GM21360 (cell line): ENCODE data around the gene MTUS2.
"Not testable (repeated sequence)": the region's sequence is repeated elsewhere in the genome, so short reads cannot be mapped to it uniquely, and the experiment has no call there.

Experiments used
- ATAC-seq: cut with Tn5 transposase; IDR thresholded peaks from one replicate; pipeline ENCODE4 v1.9.1; 2021; ENCODE audit warnings: mild to moderate bottlenecking, moderate library complexity; ENCODE audit not compliant: unreplicated experiment

Gene MTUS2

DNA sequence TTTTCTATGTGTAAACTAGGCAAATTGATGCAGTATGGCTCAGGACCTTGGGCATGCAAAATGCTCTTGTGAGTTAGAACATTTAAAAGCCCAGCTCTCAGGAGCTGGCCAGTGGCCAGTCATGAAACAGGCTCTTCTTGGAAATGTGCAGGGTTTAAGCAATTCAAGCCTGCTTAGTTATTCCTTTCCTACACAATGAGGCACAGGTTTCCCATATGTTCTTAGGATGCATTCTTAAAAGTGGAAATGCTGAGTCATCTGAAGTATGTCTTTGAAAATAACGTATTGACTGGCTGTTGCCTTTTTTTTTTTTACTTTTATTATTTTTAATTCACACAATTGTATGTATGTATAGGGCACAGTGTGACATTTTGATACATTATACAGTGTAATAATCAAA, 474.7 kb downstream of the MTUS2 start:
- ATAC-seq = no peak

DNA sequence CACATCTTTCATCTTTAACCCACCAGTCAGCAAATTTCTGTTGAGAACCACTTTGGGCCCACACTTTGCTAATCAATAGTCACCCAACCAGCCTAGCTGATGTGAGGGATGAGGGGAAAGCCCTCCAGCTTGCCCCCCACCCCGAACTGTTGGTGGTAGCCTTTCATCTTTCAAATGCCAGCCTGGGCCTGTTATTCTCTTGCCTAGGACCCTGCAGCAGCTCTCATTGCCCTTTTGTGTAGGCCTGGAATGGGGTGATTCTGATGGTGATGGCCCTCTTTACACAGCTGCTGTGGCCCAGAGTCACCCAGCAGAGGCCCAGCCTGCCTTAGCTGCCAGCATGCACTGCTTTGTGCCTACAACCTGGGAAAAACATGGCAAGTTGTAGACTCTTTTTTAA, 480.9 kb downstream of the MTUS2 start:
- no peak for ATAC-seq

DNA sequence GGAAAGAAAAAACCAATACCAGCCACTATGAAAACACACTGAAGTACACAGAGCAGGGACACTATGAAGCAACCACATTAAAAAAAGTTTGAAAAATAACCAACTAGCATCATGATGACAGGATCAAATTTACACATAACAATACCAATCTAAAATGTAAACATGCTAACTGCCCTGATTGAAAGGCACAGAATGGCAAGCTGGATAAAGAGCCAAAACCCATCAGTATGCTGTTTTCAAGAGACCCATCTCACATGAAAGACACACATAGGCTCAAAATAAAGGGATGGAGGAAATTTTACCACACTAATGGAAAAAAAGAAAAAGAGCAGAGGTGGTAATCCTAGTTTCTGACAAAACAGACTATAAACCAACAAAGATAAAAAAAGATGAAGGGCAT, 484.0 kb downstream of the MTUS2 start:
- no peak for ATAC-seq

DNA sequence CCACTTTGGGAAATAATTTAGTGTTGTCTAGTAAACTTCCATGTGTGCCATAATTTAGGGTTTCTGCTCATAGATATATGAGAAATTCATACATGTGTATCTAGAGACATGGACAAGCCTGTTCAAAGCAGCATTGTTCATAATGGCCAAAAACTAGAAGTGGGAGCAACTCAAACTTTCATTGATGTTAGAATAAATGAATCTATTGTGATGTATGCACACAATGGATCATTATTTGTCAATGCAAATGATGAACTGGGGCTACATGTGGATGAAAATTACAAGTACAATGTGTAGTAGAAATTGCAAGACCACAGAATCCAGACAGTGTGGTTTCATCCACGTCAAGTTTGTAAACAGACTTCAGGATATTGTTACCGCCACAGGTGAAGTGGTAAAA, 490.7 kb downstream of the MTUS2 start:
- ATAC-seq = no peak

DNA sequence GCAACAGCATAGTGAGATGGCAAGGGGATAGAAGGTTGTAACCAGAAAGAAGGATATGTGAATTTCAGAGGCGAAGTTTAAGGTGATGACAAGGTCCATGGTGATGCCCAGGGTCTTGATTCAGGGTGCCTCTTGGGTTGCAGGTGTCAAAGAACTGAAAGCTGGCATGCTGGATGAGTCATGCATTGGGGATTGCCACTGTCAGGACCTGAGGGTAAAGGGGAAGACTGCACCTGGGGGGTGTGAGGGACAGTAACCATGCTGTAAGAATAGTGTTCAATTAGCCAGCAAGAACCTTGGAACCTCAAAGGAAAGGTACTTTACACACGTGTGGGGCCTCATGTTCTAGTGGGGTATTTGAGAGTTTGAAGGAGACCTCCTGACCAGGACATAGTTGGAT, 495.7 kb downstream of the MTUS2 start:
- no peak for ATAC-seq

DNA sequence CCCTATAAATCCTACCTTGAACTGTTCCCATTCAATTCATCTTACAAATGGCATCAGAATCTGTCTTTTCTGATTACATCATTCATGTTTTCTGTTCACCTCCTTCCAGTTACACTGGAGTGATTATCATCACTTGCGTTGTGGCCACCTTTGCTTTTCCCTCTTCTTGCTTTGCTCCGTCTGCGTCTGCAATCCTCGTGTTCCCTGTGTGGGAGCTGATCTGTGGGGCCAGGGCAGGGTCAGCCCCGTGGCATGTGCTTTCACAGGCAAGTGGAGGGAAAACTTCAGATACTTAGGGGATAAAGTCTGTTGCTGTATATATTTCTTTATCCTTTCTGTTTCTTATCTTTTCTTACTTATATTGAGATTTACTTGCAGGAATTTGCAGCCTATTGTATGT, 497.7 kb downstream of the MTUS2 start:
- no peak for ATAC-seq

DNA sequence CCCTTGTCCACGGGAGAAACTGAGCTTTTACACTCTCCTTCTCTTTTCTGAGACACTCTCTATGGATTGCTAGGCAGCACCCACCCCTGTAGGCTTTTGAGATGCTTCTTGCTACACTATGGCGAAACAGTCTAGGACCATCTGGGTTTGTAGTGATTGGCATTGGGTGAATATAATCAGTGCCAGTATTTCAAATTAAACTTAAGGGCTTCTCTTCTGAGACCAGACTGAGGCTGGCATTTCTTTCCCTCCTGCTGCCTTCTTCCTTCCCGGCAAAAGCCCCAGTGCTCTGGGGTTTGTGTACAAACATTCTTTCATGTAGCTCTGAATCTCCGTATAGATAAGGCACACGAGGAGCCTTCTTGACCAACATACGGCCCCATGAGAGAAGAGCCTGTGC, 498.6 kb downstream of the MTUS2 start:
- ATAC-seq = no peak

DNA sequence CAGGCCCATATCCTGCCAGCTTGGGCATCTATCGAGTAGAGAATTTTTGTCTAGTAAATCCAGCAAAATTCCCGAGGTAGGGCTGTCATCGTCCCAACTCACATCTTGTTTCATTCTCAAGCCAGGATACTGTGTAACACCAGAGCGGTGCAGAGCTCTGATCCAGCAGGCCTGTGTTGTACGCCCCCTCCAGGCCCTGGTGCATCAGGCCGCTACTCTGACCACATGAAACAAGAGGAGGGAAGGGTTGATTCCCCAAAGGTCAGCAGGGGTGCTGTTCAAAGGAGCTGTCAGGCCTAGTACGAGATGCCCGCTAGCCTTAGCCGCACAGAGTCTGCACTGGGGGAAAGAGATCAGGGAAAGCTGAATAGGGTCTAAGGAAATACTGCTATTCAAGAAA, 499.3 kb downstream of the MTUS2 start:
- ATAC-seq = no peak

DNA sequence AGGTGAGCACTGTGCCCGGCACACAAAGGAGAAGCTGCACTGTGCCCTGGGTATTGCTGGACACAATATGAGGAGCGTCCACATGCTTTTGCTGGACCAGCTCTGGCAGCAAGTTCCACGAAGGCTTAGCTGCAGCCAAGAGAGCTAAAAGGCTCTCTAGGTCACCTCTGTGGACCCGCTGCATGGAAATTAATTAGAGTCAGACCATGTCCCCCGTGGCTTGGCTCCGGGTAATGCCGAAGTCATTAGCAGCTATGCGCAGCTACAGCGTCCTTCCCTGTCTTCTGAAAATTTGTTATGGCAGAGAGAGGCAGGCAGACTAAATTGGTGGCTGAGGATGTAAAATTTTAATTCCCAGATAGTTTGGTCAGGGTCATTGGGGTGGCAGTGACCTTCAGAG, 503.8 kb downstream of the MTUS2 start:
- no peak for ATAC-seq

DNA sequence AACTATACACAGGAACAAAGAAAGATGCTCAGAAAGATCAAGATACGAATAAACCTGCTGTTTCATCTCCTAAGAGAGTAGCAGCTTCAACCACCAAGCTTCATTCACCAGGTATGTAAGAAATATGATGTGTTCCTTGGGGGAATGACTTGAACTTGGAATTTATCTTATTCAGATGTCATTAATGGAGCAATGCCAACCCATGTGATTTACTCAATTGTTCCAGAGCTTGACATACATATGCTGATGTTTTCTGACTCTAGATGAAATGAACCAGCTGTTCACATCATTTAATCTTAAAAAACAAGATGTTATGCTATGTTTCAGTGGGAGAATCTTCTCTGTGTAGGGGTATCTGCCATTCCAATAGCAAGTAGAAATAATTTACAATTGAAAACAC, 504.5 kb downstream of the MTUS2 start:
- no peak for ATAC-seq

DNA sequence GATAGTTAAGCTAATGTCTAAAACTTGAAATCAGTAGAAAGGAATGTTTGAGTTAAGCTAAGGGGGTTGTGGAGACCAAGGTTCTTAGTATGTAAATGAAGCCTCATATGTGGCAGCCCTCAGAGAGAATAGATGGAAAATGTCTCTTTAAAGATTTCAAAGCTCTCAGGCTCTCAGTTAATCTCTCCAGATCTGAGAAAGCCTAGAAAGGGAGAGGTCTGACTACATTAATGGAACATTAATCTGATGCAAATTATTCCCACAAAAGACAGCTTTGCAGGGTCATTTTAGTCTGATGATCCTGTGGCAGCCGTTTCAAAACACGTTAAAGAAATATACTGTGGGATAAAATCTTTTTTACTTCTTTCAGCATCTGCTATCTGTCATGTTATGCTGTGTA, 508.4 kb downstream of the MTUS2 start:
- no peak for ATAC-seq

DNA sequence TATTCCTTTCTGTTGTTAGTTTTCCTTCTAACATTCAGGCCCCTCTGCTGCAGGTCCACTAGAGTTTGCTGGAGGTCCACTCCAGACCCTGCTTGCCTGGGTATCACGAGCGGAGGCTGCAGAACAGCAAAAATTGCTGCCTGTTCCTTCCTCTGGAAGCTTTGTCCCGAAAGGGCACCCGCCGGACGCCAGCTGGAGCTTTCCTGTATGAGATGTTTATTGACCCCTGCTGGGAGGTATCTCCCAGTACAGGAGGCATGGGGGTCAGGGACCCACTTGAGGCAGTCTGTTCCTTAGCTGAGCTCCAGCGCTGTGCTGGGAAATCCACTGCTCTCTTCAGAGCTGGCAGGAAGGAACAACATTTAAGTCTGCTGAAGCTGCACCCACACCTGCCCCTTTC, 516.2 kb downstream of the MTUS2 start:
- no peak for ATAC-seq

DNA sequence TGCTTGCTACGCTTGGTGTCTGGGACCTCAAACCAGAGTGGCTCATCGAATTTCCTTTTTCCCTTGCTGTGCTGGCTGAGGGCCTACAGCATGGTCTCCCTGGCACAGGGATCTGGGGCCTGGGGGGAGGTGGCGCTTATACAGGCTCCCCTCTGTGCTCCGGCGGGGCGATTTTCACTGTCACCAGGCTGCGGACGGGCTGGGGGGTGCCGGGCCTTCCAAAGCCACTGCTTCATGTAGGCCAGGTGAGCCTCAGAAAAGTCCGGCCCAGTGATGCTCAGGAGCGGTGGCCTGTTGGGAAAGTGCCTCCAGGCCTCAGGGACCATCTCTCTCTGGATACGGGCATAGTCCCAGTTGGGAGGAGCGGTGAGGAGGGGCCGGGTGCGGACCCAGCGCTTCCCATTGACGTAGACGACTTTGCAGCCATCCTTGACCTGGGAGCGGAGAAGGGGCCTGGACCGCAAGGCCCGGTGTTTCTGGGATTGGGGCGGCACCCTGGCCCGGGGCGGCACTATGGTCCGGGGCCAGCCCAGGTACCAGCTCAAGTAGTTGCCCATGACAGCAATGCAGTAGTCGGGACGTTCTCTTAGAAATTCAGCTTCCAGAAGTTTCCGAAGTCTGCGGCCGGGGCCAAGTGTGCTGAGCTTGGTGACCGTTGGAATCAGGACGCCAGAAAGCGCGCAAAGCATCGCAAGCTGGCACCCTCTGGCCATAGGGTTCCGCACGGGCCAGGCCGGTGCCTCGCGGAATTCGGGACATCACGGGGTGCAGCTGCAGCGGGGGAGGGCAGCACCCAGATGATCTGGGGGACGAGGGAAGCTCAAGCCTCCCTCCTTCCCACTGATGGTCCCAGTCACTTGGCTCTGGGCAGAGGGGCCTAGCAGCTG, 519.5 kb downstream of the MTUS2 start:
- no peak for ATAC-seq

DNA sequence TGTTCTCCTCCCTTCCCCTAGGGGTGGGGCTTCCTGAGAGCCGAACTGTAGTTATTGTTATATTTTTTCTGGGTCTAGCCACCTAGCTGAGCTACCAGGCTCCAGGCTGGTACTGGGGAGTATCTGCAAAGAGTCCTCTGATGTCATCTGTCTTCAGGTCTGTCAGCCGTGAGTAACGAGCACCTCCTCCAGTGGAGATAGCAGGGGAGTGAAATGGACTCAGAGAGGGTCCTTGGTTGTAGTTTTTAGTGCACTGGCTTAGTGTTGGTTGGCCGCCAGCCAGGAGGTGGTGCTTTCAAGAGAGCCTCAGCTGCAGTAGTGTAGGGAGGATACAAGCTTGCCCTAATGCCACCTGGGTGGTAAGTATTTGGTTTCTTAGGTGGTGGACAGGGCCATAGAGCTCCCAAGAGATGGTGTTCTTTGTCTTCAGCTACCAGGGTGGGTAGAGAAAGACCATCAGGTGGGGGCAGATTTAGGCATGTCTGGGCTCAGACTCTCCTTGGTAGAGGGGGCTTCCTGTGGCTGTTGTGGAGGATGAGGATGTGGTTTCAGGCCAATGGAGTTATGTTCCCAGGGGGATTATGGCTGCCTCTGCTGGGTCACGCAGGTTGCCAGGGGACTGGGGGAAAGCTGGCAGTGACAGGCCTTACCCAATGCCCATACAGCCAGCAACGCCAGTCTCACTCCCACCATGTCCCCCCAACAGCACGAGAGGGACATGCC, 525.9 kb downstream of the MTUS2 start:
- ATAC-seq = not testable (repeated sequence)

DNA sequence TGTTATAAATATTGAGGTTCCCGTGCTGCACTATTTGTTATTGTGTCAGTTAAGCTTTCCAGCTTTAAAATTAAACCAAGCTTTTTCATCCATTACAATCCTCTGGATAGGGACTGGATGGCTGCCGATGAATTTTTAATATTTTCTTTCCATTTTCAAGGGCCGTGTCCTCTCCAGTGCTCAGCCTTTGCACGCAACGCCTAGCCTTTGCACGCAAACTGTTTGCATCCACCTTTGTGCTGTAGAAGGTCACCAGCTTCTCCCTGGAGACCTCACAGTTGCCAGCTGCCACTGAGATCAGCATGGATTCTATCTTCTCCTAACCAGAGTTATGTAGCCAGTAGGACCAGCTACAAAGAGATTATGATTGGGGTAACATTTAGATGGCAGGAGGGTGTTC, 534.9 kb downstream of the MTUS2 start:
- ATAC-seq = no peak

DNA sequence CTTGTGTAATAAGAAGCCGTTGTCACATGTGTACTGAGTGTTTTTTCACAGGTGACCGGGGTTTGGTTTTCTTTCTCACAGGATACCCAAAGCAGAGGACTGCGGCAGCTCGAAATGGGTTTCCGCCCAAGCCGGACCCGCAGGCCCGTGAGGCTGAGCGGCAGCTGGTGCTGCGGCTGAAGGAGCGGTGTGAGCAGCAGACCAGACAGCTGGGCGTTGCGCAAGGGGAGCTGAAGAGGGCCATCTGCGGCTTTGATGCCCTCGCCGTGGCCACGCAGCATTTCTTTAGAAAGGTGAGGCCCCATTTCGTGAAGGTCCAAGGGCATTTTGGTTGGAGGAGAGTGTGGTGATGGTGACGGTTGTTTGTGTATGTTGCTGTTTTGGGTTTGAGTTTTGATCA, 539.0 kb downstream of the MTUS2 start:
- ATAC-seq = no peak

DNA sequence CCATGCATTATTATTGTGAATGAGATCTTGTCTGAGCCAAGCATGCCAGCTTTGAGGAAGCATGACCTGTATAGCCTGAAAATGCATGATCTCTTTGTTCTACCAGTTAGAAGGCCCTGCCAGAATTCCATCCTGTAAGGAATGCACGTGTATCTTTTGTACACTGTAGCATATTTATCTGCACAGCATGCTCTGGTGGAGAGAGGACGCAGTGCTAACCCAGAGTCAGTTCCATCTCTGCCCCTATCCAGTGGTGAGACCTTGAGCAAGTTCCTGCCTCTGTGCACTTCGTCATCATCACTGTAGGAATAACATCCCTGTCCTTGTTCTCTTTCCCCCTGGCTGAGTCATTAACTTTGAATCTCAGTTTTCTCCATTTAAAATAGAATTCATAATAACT, 541.6 kb downstream of the MTUS2 start:
- no peak for ATAC-seq

DNA sequence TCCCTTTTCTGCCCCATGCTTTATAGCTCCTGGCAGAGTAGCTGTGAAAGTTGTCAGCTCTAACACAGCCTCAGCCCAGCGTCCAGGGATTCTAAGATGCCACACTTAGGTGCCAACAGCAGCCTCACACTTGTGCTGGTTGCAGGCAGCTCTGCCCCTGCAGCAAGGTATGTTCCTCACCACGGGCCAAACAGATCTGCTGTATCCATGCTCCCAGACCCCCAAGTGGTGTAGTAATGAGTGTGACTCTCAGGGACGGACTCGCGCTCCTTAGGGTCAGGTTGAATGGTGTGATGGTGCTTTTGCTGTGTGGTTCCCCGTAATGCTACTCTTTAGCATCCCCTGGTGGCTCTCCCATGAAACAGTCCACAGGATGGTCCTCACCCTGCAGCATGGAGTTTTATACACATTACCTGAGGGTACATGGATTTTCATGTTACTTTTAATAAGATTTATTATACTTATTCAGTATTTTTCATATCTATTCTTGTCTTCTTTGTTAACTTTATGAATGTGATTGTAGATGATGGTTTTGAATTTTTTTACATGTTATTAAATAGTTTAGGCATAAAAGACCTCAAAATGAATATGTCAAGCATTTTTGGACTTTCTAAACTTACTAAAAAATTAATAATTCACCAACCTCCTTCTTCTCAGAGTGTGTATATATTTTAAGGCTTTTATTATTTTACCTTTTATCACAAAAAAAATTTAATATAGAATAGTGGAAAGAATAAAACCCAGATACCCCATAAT, 542.9 kb downstream of the MTUS2 start:
- ATAC-seq = no peak

DNA sequence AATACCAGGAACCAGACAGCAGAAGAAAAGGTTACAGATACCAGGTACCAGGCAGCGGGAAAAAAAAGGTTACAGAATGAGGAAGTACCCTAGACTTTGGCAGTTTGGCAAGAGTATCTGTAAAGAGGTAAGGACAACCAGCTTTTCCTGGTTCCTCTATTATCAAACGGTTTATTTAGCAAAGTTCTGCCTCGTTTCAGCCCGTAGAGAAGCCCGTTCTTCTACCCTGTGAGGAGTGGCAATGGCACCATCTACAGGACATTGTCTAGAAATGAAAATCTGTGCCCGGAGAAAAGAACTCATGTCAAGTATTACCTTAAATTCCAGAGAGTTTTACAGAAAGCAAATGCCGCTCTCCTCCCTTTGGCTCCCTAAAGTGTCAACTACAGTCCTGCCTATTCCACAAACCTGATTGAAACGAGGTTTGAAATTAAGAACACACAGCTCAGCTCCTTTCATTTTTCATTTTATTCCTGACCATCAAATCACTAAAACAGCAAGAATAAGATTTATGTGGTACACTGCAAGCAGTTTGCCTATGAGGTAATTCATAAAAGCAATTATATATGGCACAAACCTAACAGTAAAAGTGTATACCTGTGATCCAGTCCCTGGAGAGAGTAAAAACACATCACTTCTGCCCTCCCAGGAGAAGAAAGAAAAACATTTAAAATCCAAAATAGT, 549.1 kb downstream of the MTUS2 start:
- ATAC-seq = no peak

DNA sequence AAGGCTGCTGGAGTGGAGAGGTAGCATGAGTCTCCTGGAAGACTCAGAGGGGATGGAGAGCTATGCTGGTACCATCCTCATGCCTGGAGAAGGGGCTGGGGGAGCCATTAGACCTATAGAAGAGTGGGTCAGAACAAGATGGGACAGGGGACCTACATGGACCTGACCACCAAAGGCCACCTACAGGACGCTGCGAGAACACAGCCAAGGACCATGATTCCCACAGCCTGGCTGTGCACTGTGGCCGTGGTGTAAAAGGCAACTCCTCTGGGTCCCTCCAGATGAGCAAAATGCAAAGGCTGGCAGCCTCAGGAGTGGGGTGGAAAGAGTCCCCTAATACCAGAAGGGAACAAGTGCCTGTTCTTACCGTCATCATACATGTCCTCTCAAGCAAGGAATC, 559.1 kb downstream of the MTUS2 start:
- ATAC-seq = no peak

DNA sequence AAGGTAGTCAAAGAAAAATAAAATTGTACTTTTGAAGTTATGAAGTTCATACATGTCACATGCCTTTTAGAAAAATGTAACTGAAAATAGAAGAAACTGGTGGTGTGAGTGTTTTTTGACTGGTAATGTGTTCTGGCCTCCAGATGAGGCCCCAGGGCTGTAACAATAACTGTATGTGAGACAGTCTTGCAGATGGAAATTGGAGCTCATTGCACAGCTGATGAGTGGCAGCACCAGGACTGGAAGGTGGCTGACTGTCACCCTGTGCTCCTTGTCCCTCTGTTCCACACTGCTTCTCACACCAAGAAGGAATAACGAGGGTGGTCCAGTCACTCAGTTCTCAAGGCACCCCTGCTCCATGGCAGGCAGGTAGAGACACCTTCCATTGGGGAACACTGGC, 559.7 kb downstream of the MTUS2 start:
- ATAC-seq = no peak
